Measurements from ENCODE around the gene AFF1. TPM values are rescaled to one million over a fixed set of nuclear protein-coding genes. Genes with fewer than 3 reads are reported as not detected.

Gene AFF1
- total RNA-seq, 6 experiments from 2014 or later: 23.8 to 39.6 (median 34.9) TPM

DNA sequence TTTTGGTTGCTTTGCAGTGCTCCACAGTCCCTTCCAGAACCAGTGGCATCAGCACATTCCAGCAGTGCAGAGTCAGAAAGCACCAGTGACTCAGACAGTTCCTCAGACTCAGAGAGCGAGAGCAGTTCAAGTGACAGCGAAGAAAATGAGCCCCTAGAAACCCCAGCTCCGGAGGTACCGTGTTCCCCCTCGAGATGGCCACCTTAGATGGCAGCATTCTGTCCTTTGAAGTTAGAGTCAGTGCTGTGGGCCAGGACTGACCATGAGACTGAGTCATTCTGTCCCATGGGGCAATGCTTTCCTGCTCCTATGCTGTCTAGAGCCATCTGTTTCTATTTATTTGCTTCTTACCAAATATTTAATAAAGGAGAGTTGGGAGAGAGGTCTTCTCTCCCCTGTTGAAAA, 173.3 kb downstream of the AFF1 start:
- TF ChIP-seq POLR2A (IDR thresholded peaks at IDR 0.05): no peak
- H3K4me1 ChIP-seq: peaks cover 0 to 20% (median 0%) of the 10 kb centered on the region in 4 donors
- no peak overlapping the region for H3K4me3 ChIP-seq
- no peaks in the 10 kb centered on the region for H3K9me3 ChIP-seq
- intact Hi-C loops (cut with DNase I): no loop called here
- DNase-seq (no peak), ATAC-seq (peak; percentile 47 to 62 (median 58))
- WGBS (ENCODE audit: insufficient coverage, low coverage, low lambda C conversion rate, missing lambda C conversion rate): 63% methylated on average over 5 of the region's 5 CpGs
- H3K27me3 ChIP-seq: no peaks in the 10 kb centered on the region
- H3K27ac ChIP-seq: no peak overlapping the region
- H3K36me3 ChIP-seq: peaks cover 0 to 52% (median 6%) of the 10 kb centered on the region in 4 donors

DNA sequence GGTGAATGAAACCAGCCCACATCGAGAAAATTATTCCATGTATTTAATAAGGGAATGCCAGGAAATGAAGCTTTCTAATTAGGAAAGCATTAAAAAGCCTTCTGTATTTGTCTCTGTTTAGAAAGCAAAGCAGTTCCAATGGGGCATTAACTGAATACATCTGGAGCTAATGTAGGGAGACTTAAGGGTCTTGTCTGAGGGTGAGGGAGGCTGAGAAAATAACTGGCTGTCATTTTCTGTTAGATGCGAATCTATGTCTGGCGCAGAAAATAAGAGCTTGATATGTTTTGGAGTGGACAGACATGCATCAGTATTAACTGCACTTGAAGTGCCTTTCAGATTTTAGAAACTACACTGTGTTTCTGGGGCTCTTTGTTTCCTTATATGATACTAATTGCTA, 174.3 kb downstream of the AFF1 start:
- DNase-seq (no peak), ATAC-seq (no peak)
- Histone ChIP-seq H3K4me1 (peaks cover 0 to 14% (median 0%) of the 10 kb centered on the region in 4 donors), H3K36me3 (peaks cover 0 to 58% (median 6%) of the 10 kb centered on the region in 4 donors), H3K27ac (no peak overlapping the region), H3K27me3 (no peaks in the 10 kb centered on the region), H3K9me3 (no peaks in the 10 kb centered on the region), H3K4me3 (no peak overlapping the region)
- TF ChIP-seq POLR2A (IDR thresholded peaks at IDR 0.05): no peak
- TF ChIP-seq, protein P1, sequence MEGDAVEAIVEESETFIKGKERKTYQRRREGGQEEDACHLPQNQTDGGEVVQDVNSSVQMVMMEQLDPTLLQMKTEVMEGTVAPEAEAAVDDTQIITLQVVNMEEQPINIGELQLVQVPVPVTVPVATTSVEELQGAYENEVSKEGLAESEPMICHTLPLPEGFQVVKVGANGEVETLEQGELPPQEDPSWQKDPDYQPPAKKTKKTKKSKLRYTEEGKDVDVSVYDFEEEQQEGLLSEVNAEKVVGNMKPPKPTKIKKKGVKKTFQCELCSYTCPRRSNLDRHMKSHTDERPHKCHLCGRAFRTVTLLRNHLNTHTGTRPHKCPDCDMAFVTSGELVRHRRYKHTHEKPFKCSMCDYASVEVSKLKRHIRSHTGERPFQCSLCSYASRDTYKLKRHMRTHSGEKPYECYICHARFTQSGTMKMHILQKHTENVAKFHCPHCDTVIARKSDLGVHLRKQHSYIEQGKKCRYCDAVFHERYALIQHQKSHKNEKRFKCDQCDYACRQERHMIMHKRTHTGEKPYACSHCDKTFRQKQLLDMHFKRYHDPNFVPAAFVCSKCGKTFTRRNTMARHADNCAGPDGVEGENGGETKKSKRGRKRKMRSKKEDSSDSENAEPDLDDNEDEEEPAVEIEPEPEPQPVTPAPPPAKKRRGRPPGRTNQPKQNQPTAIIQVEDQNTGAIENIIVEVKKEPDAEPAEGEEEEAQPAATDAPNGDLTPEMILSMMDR (IDR thresholded peaks at IDR 0.05): no peak
- intact Hi-C loops (cut with DNase I): no loop called here
- 87% methylated on average over 3 of the region's 3 CpGs for WGBS (ENCODE audit: insufficient coverage, low coverage, low lambda C conversion rate, missing lambda C conversion rate)

DNA sequence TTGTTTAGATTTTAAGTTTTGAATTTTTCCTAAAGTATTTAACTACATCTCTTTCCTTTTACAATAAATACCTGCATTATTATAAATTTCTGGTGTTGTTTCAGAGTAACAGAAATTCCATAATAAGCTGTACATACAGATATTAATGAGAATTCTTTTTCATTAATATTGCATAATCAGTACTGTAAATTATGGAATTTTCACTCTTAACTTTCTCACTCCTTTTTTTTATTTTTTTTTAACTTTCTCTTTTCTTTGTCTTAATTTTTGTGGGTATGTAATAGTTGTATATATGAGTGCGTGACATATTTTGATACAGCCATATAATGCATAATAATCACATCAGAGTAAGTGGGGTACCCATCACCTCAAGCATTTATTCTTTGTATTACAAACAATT, 175.1 kb downstream of the AFF1 start:
- 93% methylated on average over 1 of the region's 1 CpG for WGBS (ENCODE audit: insufficient coverage, low coverage, low lambda C conversion rate, missing lambda C conversion rate)

DNA sequence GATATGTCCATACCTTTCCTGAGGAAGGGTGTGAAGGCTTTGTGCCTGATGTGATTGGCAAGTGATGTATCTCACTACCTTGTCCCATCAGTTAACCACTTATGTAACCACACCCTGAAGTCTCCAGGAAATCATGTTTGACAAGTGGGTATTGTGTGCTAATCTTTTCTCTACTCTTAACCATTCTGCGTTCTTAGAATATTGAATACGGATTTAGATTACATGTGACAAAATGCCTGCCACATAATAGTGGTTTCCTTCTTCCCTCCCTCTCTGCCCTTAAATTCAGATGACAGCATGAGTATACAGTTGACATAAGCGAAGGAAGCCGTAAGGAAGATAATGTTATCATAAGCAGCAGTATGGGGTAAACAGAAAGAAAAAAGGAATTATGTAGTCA, 177.3 kb downstream of the AFF1 start:
- TF ChIP-seq, protein P1 (IDR thresholded peaks at IDR 0.05): no peak
- TF ChIP-seq POLR2A (IDR thresholded peaks at IDR 0.05): no peak
- Histone ChIP-seq H3K27me3 (no peaks in the 10 kb centered on the region), H3K36me3 (peaks cover 0 to 79% (median 23%) of the 10 kb centered on the region in 4 donors), H3K9me3 (no peaks in the 10 kb centered on the region), H3K4me1 (no peaks in the 10 kb centered on the region), H3K4me3 (no peak overlapping the region), H3K27ac (no peak overlapping the region)
- intact Hi-C loops (cut with DNase I): no loop called here
- DNase-seq (no peak), ATAC-seq (no peak)
- 78% methylated on average over 4 of the region's 4 CpGs for WGBS (ENCODE audit: insufficient coverage, low coverage, low lambda C conversion rate, missing lambda C conversion rate)

More for the DNA sequence above, 175.1 kb downstream of the AFF1 start:
- Histone ChIP-seq H3K4me1 (peaks cover 0 to 8% (median 0%) of the 10 kb centered on the region in 4 donors), H3K36me3 (peaks cover 0 to 66% (median 12%) of the 10 kb centered on the region in 4 donors), H3K4me3 (no peak overlapping the region), H3K27ac (no peak overlapping the region), H3K9me3 (no peaks in the 10 kb centered on the region), H3K27me3 (no peaks in the 10 kb centered on the region)
- no peak for ATAC-seq
- no peak for DNase-seq
- intact Hi-C loops (cut with DNase I): no loop called here
- TF ChIP-seq, protein P1 (IDR thresholded peaks at IDR 0.05): no peak
- no peak for TF ChIP-seq POLR2A (IDR thresholded peaks at IDR 0.05)

DNA sequence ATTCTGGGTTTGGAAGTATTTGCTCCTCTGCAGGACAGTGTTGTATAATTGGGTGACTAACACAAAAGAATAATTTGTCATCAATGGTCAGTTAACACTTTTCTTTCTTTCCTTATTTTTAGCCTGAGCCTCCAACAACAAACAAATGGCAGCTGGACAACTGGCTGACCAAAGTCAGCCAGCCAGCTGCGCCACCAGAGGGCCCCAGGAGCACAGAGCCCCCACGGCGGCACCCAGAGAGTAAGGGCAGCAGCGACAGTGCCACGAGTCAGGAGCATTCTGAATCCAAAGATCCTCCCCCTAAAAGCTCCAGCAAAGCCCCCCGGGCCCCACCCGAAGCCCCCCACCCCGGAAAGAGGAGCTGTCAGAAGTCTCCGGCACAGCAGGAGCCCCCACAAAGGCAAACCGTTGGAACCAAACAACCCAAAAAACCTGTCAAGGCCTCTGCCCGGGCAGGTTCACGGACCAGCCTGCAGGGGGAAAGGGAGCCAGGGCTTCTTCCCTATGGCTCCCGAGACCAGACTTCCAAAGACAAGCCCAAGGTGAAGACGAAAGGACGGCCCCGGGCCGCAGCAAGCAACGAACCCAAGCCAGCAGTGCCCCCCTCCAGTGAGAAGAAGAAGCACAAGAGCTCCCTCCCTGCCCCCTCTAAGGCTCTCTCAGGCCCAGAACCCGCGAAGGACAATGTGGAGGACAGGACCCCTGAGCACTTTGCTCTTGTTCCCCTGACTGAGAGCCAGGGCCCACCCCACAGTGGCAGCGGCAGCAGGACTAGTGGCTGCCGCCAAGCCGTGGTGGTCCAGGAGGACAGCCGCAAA, 179.6 kb downstream of the AFF1 start:
- intact Hi-C loops (cut with DNase I): no loop called here
- TF ChIP-seq, protein P1 (IDR thresholded peaks at IDR 0.05): no peak
- no peak for TF ChIP-seq POLR2A (IDR thresholded peaks at IDR 0.05)
- peak in 1 of 4 donors; percentile 22 for ATAC-seq
- WGBS (ENCODE audit: insufficient coverage, low coverage, low lambda C conversion rate, missing lambda C conversion rate): no CpG with 5 or more reads among the region's 24 CpGs
- Histone ChIP-seq H3K27ac (no peak overlapping the region), H3K36me3 (peaks cover 0 to 65% (median 23%) of the 10 kb centered on the region in 4 donors), H3K9me3 (no peaks in the 10 kb centered on the region), H3K4me3 (no peak overlapping the region), H3K4me1 (no peaks in the 10 kb centered on the region), H3K27me3 (no peaks in the 10 kb centered on the region)
- DNase-seq: no peak
